H1 (cell line): Measurements from ENCODE around the gene GFM1. TPM values are rescaled to one million over a fixed set of nuclear protein-coding genes. Genes with fewer than 3 reads are reported as not detected.

Experiments used
- CTCF ChIA-PET: fragments of 300-600 bp; sonication (Branson Sonifier 250); formaldehyde crosslinking; loops from one replicate; lab custom pipeline; 2021; ENCODE audit not compliant: partially characterized antibody; lab: Charles Lee
- POLR2A ChIA-PET: fragments of 300-600 bp; sonication (Branson Sonifier 250); formaldehyde crosslinking; loops from one replicate; lab custom pipeline; 2021; ENCODE audit warnings: inconsistent platforms; ENCODE audit not compliant: partially characterized antibody; lab: Charles Lee
- DNase-seq, 2 experiments: peaks; one replicate each; pipeline versions ENCODE4 v3.0.0 to v3.0.0-alpha.2; 2010 to 2022; ENCODE audit warnings: low spot score in 2 of 2, low read depth in 1 of 2, mixed read lengths in 1 of 2
- FAIRE-seq: peaks from 2 replicates; lab custom pipeline; 2011; peaks lifted over from hg19 to GRCh38; lab: Jason Lieb, UNC
- H2AFZ ChIP-seq: 2 replicates; pipeline ENCODE4 v1.8.1; 2012; ENCODE audit warnings: low read length, inconsistent platforms
- H2AK5ac ChIP-seq: 2 replicates; pipeline ENCODE4 v1.6.1; 2013; ENCODE audit warnings: low read depth, low read length
- H2BK120ac ChIP-seq: replicated peaks from 2 replicates; pipeline ENCODE3; 2013; ENCODE audit warnings: low read depth, low read length, inconsistent platforms
- H2BK12ac ChIP-seq: 2 replicates; pipeline ENCODE4 v1.6.1; 2013; ENCODE audit warnings: low read depth, low read length
- H2BK15ac ChIP-seq: 2 replicates; pipeline ENCODE4 v1.6.1; 2013; ENCODE audit warnings: low read length
- H2BK20ac ChIP-seq: 2 replicates; pipeline ENCODE4 v1.6.1; 2013; ENCODE audit warnings: low read length
- H2BK5ac ChIP-seq: 2 replicates; pipeline ENCODE4 v1.6.1; 2013; ENCODE audit warnings: low read depth, low read length
- H3K14ac ChIP-seq: 2 replicates; pipeline ENCODE4 v1.6.1; 2013; ENCODE audit warnings: inconsistent platforms; ENCODE audit not compliant: insufficient read length
- H3K18ac ChIP-seq: 2 replicates; pipeline ENCODE4 v1.6.1; 2013; ENCODE audit warnings: low read length; ENCODE audit errors: extremely low read depth
- H3K23ac ChIP-seq: 2 replicates; pipeline ENCODE4 v1.6.1; 2013; ENCODE audit warnings: inconsistent platforms; ENCODE audit not compliant: insufficient read length
- H3K23me2 ChIP-seq: 2 replicates; pipeline ENCODE4 v1.6.1; 2013; ENCODE audit warnings: low read depth, low read length
- H3K27ac ChIP-seq: 2 replicates; pipeline ENCODE4 v1.6.1; 2011; ENCODE audit warnings: low read depth, low read length, inconsistent platforms
- H3K27me3 ChIP-seq, 4 experiments: replicated peaks in 1 of 4; 1 replicate in 1 of 4; 2 replicates in 3 of 4; pipeline versions ENCODE4 v1.6.1 to v1.8.1; 2011 to 2013; ENCODE audit warnings: low read length in 3 of 4, mild to moderate bottlenecking in 3 of 4, inconsistent platforms in 2 of 4, mixed read lengths in 2 of 4, moderate library complexity in 1 of 4; ENCODE audit not compliant: control insufficient read depth in 3 of 4, insufficient read depth in 3 of 4; ENCODE audit errors: extremely low read depth in 1 of 4
- H3K36me3 ChIP-seq, 4 experiments: 2 replicates each; pipeline versions ENCODE4 v1.6.1 to v1.8.1; 2011 to 2013; ENCODE audit warnings: mild to moderate bottlenecking in 4 of 4, low read length in 3 of 4, moderate library complexity in 2 of 4, control low read depth in 1 of 4, inconsistent platforms in 1 of 4; ENCODE audit not compliant: insufficient read depth in 4 of 4, control insufficient read depth in 2 of 4
- H3K4ac ChIP-seq: replicated peaks from 2 replicates; pipeline ENCODE3; 2013; ENCODE audit warnings: low read length, low read depth, mixed read lengths, inconsistent platforms; ENCODE audit not compliant: insufficient read length
- H3K4me1 ChIP-seq, 4 experiments: replicated peaks in 1 of 4; 1 replicate in 1 of 4; 2 replicates in 3 of 4; pipeline versions ENCODE4 v1.6.1 to v1.8.1; 2011 to 2013; ENCODE audit warnings: low read length in 3 of 4, inconsistent platforms in 2 of 4, mixed read lengths in 1 of 4; ENCODE audit not compliant: insufficient read depth in 4 of 4, control insufficient read depth in 3 of 4
- H3K4me2 ChIP-seq, 2 experiments: 2 replicates each; pipeline versions ENCODE4 v1.6.1 to v1.8.1; 2011 to 2013; ENCODE audit warnings: low read depth in 2 of 2, low read length in 2 of 2, control low read depth in 1 of 2, inconsistent platforms in 1 of 2, mild to moderate bottlenecking in 1 of 2; ENCODE audit not compliant: insufficient read depth in 1 of 2
- H3K4me3 ChIP-seq, 4 experiments: fragments of 200-600, 300-600 bp in 1 of 4; sonication (generic), shearing (Covaris generic), sonication (Bioruptor Twin) in 1 of 4; 2 replicates each; pipeline versions ENCODE4 v1.5.1 to v1.8.1; 2011 to 2016; ENCODE audit warnings: low read length in 4 of 4, low read depth in 3 of 4, control low read depth in 2 of 4, inconsistent platforms in 2 of 4, mild to moderate bottlenecking in 2 of 4, mixed read lengths in 1 of 4, moderate library complexity in 1 of 4; ENCODE audit not compliant: insufficient read depth in 2 of 4; ENCODE audit errors: extremely low read depth in 1 of 4
- H3K56ac ChIP-seq: replicated peaks from 2 replicates; pipeline ENCODE3; 2013; ENCODE audit warnings: low read depth, mild to moderate bottlenecking, mixed read lengths, low read length, inconsistent platforms; ENCODE audit not compliant: insufficient read length
- H3K79me1 ChIP-seq: 2 replicates; pipeline ENCODE4 v1.6.1; 2013; ENCODE audit warnings: low read depth, low read length, control low read depth
- H3K79me2 ChIP-seq, 2 experiments: 2 replicates each; pipeline versions ENCODE4 v1.6.1 to v1.8.1; 2012 to 2013; ENCODE audit warnings: low read length in 2 of 2, mild to moderate bottlenecking in 2 of 2, inconsistent platforms in 1 of 2; ENCODE audit not compliant: insufficient read depth in 2 of 2, control insufficient read depth in 1 of 2
- H3K9ac ChIP-seq, 4 experiments: replicated peaks in 1 of 4; 1 replicate in 1 of 4; 2 replicates in 3 of 4; pipeline versions ENCODE4 v1.6.1 to v1.8.1; 2011 to 2013; ENCODE audit warnings: low read depth in 3 of 4, low read length in 3 of 4, control low read depth in 2 of 4, mild to moderate bottlenecking in 2 of 4, moderate library complexity in 2 of 4, inconsistent platforms in 1 of 4; ENCODE audit errors: extremely low read depth in 1 of 4
- H3K9me3 ChIP-seq, 2 experiments: 2 replicates each; pipeline versions ENCODE4 v1.6.1 to v1.8.1; 2012 to 2013; ENCODE audit warnings: mild to moderate bottlenecking in 2 of 2, moderate library complexity in 2 of 2, control low read depth in 1 of 2, inconsistent platforms in 1 of 2, low read depth in 1 of 2, low read length in 1 of 2, mixed read lengths in 1 of 2; ENCODE audit not compliant: insufficient read depth in 2 of 2
- H4K20me1 ChIP-seq, 2 experiments: replicated peaks in 1 of 2; 2 replicates each; pipeline versions ENCODE3 to v1.8.1; 2011 to 2013; ENCODE audit warnings: inconsistent platforms in 2 of 2, low read length in 2 of 2, mild to moderate bottlenecking in 1 of 2; ENCODE audit not compliant: insufficient read depth in 2 of 2, control insufficient read depth in 1 of 2
- H4K5ac ChIP-seq: 2 replicates; pipeline ENCODE4 v1.6.1; 2013; ENCODE audit warnings: low read length, low read depth, mixed read lengths, inconsistent platforms; ENCODE audit not compliant: insufficient read length
- H4K8ac ChIP-seq: 2 replicates; pipeline ENCODE4 v1.8.0; 2013; ENCODE audit warnings: mild to moderate bottlenecking, moderate library complexity, low read length, inconsistent platforms; ENCODE audit not compliant: insufficient read depth; ENCODE audit errors: extremely low read depth
- H4K91ac ChIP-seq: replicated peaks from 2 replicates; pipeline ENCODE3; 2013; ENCODE audit warnings: low read length, mixed read lengths, inconsistent platforms; ENCODE audit not compliant: insufficient read length
- CREB1 ChIP-seq: IDR thresholded peaks from 2 replicates; pipeline ENCODE4 v1.6.1; 2012; ENCODE audit warnings: inconsistent platforms
- GTF2F1 ChIP-seq: IDR thresholded peaks from 2 replicates; pipeline ENCODE4 v1.6.1; 2012; ENCODE audit warnings: low read depth, low read length, improper control_type of control experiment, borderline replicate concordance
- RAD21 ChIP-seq, 2 experiments: IDR thresholded peaks in 1 of 2; conservative IDR thresholded peaks in 1 of 2; 2 replicates each; pipeline ENCODE4 v1.6.1; 2011; ENCODE audit warnings: low read depth in 2 of 2, low read length in 2 of 2, improper control_type of control experiment in 1 of 2, inconsistent platforms in 1 of 2, mild to moderate bottlenecking in 1 of 2, moderate library complexity in 1 of 2
- RXRA ChIP-seq: IDR thresholded peaks from 2 replicates; pipeline ENCODE4 v1.6.1; 2011; ENCODE audit warnings: low read depth, mild to moderate bottlenecking, low read length, moderate library complexity; ENCODE audit not compliant: insufficient read depth
- WGBS, 2 experiments: shearing (Covaris generic) in 1 of 2; methylation state at CpG; one replicate each; pipeline versions ENCODE4 v1.1.6 to v1.1.7; 2013 to 2015; ENCODE audit warnings: low lambda C conversion rate in 2 of 2, mixed read lengths in 2 of 2, inconsistent platforms in 1 of 2, low coverage in 1 of 2, missing lambda C conversion rate in 1 of 2; ENCODE audit not compliant: insufficient replicate concordance in 2 of 2, insufficient coverage in 1 of 2, insufficient read length in 1 of 2; ENCODE audit errors: extremely low coverage in 1 of 2, missing lambda C conversion rate in 1 of 2; 5-methylcytosine and 5-hydroxymethylcytosine counted together
- polyA plus RNA-seq, 7 experiments: library from polyadenylated mRNA; depleted of rRNA in 3 of 7; stranded (reverse) in 5 of 7; unstranded in 2 of 7; fragments of >200 nt in 5 of 7; fragments of 200-250 nt in 2 of 7; gene quantifications; 1 replicate in 5 of 7; 2 replicates in 1 of 7; 4 replicates in 1 of 7; pipeline versions ENCODE4 v1.2.1 to v1.2.3, GENCODE V29; 2011 to 2013; ENCODE audit warnings: missing spikeins in 2 of 7, mixed read lengths in 2 of 7
- total RNA-seq: library from RNA; stranded (reverse); fragmentation: NEBNext Ultra II Directional; extraction: Animal tissue kit (Norgen Biotek cat#: 25700); gene quantifications from 2 replicates; pipeline ENCODE4 v1.2.1, GENCODE V29; 2021

The GFM1 gene
- total and polyA plus RNA-seq, 2 of the 8 experiments (the other 6 are each of a cell fraction or from before 2014, with no cell fraction given) = 10.9 to 45.3 TPM

DNA sequence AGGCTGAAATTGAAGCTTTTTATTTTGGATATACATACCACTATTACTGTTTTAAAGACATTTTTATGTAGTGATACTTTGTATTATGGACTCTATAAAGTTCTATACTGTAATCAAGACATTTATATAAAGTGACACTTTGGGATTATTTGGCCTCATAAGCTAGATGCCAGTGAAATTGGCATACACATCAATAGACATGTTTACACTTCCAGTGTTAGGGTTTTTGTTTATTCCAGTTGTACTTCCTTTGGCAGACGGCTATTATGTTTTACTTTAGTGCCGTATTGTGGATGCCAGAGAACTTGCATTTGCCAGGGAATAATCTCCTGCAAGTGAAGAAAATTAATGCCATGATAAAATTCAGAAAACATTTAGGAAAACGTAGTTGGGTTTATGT, 22.1 kb downstream of the GFM1 start:
- no peak for FAIRE-seq
- Histone ChIP-seq H3K9ac (no peak overlapping the region), H3K14ac (no peak overlapping the region), H4K5ac (no peak overlapping the region), H3K4me1 (no peaks in the 10 kb centered on the region), H3K36me3 (peaks cover 2 to 49% (median 14%) of the 10 kb centered on the region in 4 experiments; a peak in 7 of 8 replicates), H3K4ac (no peak overlapping the region), H3K27ac (no peak overlapping the region), H3K79me2 (no peaks in the 10 kb centered on the region), H3K23ac (no peak overlapping the region), H3K18ac (no peak overlapping the region), H2BK20ac (no peak overlapping the region), H3K4me2 (no peak overlapping the region), H2AK5ac (no peak overlapping the region), H2BK120ac (no peak overlapping the region), H4K20me1 (peaks cover 0 to 4% of the 10 kb centered on the region in 2 experiments), H2BK15ac (no peak overlapping the region), H2BK5ac (no peak overlapping the region), H3K23me2 (no peaks in the 10 kb centered on the region), H2AFZ (no peak overlapping the region), H3K56ac (no peak overlapping the region), H2BK12ac (no peak overlapping the region), H3K4me3 (no peak overlapping the region), H4K91ac (no peak overlapping the region), H3K9me3 (no peaks in the 10 kb centered on the region), H3K27me3 (no peaks in the 10 kb centered on the region), H3K79me1 (no peaks in the 10 kb centered on the region), H4K8ac (no peak overlapping the region)
- POLR2A ChIA-PET = no interaction called here
- TF ChIP-seq GTF2F1 (no peak), RXRA (no peak), RAD21 (IDR thresholded peaks at IDR 0.05 in 1 of 2, conservative IDR thresholded peaks at IDR 0.05 in 1 of 2; ENCODE audit: low read depth in 2 of 2, low read length in 2 of 2) (no peak), CREB1 (no peak)
- no peak for DNase-seq
- CTCF ChIA-PET = no interaction called here
- 93% methylated on average over 3 of the region's 3 CpGs; no CpG with 5 or more reads in 1 of the 2 experiments for WGBS, 2 experiments
